RCC 7860 (cell line): Measurements from ENCODE around the gene ECI2.
"Not testable (repeated sequence)": the region's sequence is repeated elsewhere in the genome, so short reads cannot be mapped to it uniquely, and the experiment has no call there.

Source experiments
- DNase-seq: peaks from one replicate; pipeline ENCODE4 v3.0.0-alpha.2; 2015; ENCODE audit warnings: low spot score
- FAIRE-seq: peaks from 2 replicates; lab custom pipeline; 2012; peaks lifted over from hg19 to GRCh38; lab: Jason Lieb, UNC

Gene ECI2

DNA sequence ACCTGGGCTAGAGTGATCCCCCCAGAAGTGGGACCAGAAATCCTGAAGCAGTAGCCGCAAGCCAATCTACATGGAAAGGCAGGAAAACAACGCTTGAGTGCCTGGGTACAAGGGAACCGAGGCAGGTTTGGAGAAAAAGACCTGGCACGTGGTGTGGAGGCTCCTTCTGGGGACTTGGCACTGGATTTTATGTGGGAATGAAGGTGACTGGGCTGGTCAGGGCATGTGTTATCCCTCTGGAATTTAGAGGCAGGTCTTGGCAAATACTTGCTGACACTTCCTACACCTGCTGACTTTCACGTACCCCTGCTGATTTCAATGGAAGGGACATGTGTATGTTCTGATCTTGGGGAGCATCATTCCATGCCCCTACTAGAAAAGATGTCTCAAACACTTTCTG, 31.4 kb downstream of the ECI2 start:
- DNase-seq (no peak), FAIRE-seq (no peak)

DNA sequence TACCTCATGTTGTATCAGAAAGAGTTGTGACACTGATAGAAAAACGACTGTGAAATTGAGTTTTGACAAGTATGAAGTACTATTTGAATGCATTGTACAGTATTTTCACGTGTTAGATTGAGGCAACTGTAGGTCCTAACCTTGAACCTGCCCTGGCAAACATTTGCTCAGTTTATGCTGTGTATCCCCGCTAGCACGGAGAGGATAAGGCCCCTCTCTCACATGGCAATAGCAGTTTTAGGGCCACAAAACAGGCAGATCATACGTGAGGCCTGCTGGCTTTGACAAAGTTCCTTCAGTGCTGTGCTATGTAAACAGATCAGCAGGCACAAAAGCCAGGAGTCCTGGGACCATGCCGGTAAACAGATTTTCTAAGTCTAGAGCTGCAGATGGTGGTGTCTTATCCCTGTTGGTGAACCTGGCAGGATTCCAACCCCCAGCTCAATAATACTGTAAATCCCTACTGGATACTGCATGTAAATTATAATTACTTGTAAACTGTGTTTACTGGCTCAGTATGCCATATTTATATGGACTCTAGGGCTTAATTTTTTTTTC, 32.6 kb downstream of the ECI2 start:
- DNase-seq: no peak
- FAIRE-seq: no peak

DNA sequence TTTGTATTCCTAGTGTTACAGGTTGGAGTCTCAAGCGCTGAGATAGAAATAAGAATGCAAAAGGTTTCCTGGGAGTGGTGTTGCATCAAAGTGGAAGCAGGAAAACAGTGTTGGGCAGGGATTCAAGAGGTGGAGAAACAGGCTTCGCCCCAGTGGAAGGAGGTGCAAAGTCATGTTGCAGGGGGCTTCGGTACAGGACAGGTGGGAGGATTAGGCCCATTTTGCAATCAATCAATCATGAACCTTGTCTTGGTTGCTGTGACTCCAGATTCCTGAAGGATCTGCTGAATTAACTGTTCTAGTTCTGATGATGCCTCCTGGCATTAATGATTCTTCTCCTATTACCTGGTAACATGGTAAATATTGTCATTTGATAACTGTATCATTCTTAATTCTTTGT, 34.1 kb downstream of the ECI2 start:
- FAIRE-seq: no peak
- no peak for DNase-seq

DNA sequence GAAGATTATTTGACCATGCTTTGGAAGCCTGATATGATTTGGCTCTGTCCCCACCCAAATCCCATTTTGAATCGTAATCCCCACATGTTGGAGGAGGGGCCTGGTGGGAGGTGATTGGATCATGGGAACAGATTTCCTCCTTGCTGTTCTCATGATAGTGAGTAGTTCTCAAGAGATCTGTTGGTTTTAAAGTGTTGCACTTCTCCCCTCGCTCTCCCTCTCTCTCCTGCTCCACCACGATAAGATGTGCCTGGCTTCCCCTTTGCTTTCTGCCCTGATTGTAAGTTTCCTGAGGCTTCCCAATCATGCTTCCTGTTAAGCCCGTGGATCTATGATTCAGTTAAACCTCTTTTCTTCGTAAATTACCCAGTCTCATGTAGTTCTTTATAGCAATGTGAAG, 34.7 kb downstream of the ECI2 start:
- FAIRE-seq: no peak
- DNase-seq: no peak

DNA sequence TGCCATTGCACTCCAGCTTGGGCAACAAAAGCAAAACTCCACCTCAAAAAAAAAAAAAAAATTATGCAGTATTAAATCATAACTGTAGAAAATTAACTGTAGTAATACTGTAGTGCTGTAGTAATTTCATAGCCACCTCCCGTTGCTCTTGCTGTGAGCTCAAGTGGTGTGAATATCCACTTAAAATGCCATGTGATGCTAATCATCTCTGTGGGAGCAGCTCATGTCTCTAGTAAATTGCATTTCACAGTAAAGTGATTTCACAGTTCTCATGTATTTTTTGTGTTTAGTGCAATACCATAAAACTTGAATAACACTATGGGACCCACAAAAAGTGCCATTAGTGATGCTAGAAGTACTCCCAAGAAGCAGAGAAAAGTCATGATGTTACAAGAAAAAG, 42.1 kb downstream of the ECI2 start:
- no peak for DNase-seq

DNA sequence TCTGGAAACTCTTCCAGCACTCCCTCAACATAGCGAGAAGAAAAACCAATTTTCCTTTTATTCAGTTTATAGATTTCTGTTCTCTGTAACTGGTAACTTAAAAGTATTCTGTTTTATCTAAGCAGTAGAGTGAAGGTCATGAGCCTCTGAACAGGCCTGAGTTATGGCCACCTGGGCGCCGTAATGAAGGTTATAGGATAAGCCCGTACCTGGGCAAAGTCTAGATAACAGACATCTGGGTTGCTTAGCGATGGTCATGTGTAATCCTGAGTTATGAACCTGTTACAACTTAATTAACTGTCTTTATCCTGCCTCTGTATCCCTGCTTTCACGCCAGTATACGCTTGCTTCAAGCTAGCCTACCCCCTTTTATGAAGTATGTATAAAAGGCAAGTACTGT, 43.4 kb downstream of the ECI2 start:
- FAIRE-seq: no peak
- DNase-seq: no peak

More for the DNA sequence above, 42.1 kb downstream of the ECI2 start:
- no peak for FAIRE-seq

DNA sequence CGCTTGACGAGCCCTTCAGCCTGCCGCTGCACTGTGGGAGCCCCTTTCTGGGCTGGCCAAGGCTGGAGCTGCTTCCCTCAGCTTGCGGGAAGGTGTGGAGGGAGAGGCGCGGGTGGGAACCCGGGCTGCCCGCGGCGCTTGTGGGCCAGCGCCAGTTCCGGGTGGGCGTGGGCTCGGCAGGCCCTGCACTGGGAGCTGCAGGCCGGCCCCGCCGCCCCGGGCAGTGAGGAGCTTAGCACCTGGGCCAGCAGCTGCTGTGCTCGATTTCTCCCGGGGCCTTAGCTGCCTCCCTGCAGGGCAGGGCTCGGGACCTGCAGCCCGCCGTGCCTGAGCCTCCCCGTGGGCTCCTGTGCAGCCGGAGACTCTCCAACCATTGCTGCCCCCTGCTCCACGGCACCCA, 45.3 kb downstream of the ECI2 start:
- FAIRE-seq, DNase-seq: not testable (repeated sequence)

DNA sequence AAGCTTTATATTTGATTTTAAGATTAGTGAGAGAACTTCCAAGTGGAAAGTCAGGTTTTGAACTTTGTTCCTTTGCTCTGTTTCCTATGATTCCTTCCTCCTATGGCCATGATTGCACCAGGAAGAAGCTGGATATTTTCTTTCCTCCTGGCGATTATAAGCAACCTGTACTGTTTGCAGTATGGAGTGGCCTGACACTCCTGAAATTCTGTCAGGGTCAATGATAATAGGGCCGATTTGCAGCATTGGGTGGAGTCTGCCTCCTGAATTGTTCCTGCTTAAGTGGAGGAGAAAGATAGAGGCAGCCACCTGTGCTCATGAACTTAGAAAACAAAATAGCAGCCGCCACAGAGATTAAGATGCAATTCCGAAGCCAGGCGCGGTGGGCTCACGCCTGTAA, 46.7 kb downstream of the ECI2 start:
- DNase-seq: no peak
- FAIRE-seq: no peak

DNA sequence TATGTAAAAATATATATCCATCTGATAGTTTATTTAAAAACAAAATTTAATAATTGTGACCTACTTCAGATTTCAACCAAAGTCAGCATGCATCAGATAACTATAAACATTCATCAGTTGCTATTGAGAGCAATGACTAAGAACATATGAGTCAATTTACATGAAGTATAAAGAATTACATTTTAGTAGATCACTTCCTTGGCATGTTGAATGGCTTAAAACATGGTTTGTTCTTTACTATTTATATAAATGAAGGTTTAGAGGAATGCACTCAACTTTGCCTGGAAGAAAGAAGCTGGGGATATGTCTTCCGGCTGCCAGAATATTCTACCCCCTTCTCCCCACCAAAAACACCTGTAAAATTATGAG, 50.1 kb downstream of the ECI2 start:
- FAIRE-seq (no peak), DNase-seq (no peak)

DNA sequence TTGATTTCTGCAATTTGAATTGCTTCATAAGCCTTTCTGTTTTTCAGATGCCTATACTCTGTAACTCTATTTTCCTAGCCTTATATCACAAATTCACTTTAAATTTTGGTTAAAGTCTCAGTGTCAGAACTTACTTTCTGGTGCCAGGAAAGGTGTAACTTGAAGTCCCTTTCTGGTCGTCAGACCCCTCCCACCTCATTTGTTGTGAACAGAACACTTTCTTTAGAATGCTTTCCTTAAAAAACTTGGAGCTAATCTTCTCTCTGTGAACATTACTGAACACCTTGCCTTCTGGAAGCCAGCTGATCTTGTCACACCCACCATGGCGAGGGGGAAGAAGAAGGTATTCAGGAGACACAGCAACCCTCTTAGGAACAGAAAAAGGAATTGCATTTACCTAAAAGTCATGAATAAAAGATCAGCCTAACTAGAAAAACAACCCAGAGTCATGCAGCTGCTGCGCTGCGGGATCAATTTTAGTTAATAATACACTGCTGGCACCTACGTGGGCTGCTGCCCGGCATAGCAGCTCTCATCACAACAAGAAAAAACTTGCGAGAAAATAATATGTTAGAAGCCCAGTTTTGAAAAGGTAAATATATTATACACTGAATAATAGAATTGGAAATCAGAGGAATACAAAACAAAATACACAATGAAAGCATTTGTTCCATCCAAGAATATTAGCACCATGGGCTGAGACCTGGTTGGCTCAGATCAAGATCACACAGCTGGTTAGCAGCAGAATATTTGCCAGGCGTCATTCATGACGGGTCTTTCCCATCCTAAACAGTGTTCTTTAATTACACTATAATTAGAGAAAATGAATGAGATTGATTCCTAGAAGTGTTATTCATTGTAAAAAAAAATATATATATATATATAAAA, 50.7 kb downstream of the ECI2 start:
- DNase-seq (no peak), FAIRE-seq (no peak)

DNA sequence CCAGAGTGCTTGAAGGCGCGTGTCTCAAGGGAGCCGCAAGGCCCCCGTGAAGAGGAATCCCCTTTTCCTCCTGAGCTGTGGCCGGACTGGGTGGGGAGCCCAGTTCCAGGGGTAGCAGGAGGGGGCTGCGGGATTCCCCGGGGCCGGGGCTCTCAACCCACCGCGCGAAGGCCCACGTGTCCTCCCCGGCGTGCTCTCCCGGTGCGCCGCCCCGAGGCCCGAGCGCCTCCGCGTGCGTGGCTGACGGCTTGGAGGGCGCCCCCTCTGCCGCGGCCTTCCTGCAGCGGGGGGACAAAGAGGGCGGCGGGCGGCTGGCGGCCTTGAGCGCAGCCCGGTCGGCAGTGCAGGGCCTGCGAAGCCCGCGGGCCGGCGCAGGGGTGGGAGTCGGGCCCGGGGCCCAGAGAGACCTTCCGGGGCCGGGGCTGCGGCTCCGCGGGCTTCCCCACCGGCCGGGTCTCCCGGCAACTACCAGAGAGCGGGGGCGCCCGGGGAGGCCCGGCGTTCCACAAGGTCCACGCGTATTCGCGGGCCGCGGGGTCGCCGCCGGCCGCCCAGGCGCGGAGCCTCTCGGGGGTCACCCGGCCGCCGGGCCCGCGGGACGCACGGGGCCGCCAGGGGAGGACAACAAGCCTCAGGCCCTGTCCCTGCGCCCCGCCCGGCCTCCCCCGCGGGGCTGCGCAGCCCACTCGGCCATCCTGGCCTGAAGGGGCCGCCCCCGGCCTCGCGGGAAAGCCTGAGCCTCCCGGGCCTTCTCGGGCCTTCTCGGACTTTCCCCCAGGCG, 56.5 kb downstream of the ECI2 start, which contains the start of gene FAM217A:
Gene FAM217A, minus strand, starts transcription at position 447 of the 781 bp plus-strand sequence. CDS start 1,723 bp downstream, outside the sequence.
- FAIRE-seq: no peak
- no peak for DNase-seq

DNA sequence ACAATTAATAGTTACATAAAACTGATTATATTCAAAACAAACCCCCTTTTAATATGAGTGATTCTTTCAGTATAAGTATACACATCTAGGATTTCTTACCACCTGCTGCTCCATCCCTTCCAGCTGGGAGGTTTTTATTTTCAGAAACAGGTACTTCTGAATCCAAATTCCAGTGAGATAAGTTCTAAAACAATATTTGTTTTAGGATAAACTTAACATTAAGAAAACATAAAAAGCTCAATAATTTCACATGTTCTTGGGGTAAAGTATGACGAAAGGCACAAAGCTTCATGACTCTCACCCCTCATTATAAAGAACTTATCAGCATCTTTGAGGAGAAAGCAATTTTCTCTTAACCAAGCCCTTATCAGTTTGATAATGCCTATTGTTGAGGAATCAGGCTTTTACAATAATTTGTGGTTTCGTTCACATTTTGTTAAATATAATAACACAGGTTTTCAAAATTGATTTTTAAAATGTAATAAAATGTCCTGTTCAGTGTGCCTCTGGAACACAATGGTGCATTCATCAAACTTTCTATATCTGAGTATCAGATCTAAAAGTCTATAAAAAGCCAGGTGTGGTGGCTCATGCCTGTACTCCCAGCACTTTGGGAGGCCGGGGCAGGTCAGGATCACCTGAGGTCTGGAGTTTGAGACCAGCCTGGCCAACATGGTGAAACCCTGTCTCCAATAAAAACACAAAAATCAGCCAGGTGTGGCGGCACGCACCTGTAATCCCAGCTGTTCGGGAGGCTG, 60.7 kb downstream of the ECI2 start:
- FAIRE-seq (no peak), DNase-seq (no peak)

DNA sequence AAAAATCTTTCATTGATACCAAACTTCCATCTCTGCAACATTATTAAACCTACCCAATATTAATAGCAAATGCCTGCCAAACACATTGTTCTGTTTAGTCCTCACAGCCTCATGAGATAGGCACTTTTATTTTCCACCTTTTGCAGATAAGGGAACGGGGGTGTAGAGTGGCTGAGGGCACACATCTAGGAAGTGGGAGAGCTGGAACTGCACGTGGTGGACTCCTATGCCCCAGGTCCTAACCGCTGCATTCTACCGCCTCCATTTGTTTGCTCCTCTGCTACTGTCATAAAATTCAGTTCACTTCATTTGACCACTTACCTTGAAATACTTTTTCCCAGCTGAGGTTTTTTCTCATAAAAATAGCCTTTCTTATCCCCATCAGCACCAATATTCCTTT, 64.0 kb downstream of the ECI2 start:
- FAIRE-seq (no peak), DNase-seq (no peak)

DNA sequence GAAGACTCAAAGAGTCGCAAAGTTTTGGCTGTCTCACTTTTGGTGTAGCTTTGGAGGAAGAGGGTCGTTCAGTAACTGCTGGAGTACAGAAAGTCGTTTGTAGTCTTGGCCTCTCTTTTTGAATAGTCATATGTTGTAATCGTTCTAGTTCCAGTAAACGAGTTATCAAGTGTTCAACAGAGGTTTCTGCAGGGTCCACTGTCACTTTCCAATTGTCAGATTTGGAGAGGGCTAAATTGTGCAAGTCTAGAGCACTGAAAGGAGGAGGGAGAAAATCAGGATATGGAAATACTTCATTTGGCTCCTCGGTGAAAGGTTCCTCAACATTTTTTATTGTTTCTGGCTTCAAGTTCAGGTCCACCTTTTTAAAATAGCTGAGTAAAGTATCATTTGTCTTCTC, 66.2 kb downstream of the ECI2 start:
- FAIRE-seq (no peak), DNase-seq (no peak)

DNA sequence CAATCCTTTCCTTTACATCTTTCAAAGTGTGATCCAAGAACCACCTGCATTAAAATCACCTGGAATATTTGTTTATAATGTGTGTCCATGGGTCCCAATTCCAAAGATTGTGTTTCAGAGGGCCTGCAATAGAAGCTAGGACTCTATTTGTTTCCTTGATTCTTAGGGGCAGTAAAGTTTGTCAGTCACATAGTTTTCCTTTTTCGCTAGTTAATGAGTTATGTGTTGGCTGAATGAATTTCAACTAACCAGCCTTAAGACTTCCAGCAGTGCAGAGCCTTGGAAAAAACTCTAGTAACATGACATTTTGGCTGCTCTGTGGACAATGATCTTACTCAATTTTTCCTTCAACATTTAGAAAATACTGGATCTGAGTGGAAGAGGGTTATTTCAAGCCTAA, 67.7 kb downstream of the ECI2 start:
- FAIRE-seq: no peak
- no peak for DNase-seq

DNA sequence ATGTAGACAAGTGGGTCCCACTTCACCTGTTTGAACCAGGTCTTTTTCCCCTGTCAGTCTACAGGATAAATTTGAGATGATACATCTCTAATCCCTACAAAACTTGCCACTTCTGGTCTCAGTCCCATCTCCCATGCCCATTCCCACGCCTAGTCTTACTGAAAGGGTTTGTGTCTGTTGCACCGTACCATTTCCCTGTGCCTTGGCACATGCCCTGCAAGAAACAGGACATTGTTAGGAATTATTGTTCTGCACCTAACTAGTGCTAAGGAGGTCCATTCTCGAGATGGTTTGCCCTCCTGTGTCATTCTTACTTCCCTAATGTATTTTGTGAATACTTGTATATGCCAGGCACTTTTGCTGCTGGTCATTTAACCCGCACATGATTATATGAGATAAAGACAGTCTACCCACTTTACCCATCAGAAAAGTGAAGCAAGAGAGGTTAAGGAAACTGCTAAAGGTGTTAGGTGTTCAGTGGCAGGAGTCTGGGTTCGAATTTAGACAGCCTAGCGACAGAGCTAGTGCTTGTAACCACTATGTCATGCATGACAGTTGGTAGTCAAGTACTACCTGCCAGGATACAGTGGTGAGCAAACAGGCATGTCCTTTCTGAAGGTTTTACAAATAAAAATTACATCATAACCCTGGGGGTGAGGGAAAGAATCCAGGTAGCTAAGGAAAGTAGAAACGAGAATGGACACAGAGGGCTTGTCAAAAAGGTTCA, 69.2 kb downstream of the ECI2 start:
- FAIRE-seq: no peak
- no peak for DNase-seq
